ENCODE measurements around the gene AHCYL1. TPM values are rescaled to one million over a fixed set of nuclear protein-coding genes. Genes with fewer than 3 reads are reported as not detected.

AHCYL1 gene
- total and polyA plus RNA-seq, 2 of the 8 experiments (the other 6 are each of a cell fraction or from before 2014, with no cell fraction given) = 64.5 to 95.9 TPM

- Histone ChIP-seq H2AFZ (ENCODE audit: low read length) (no peak overlapping the region), H3K4me1 (replicated peaks in 1 of 4; ENCODE audit: control insufficient read depth in 3 of 4, insufficient read depth in 4 of 4, low read length in 3 of 4) (peaks cover 9 to 25% (median 19%) of the 10 kb centered on the region in 4 experiments; a peak in 6 of 7 replicates), H3K79me1 (ENCODE audit: low read depth, low read length) (no peaks in the 10 kb centered on the region; the same call in 1 of the 2 replicates), H2BK120ac (replicated peaks; ENCODE audit: low read depth, low read length) (no peak overlapping the region), H2BK5ac (ENCODE audit: low read depth, low read length) (no peak overlapping the region), H3K56ac (replicated peaks; ENCODE audit: insufficient read length, low read depth, low read length) (no peak overlapping the region), H4K8ac (ENCODE audit: extremely low read depth, insufficient read depth, low read length) (no peak overlapping the region), H3K14ac (ENCODE audit: insufficient read length) (no peak overlapping the region), H3K18ac (ENCODE audit: extremely low read depth, low read length) (no peak overlapping the region), H3K23ac (ENCODE audit: insufficient read length) (no peak overlapping the region), H3K9ac (replicated peaks in 1 of 4; ENCODE audit: extremely low read depth in 1 of 4, low read depth in 3 of 4, low read length in 3 of 4) (no peak overlapping the region), H4K91ac (replicated peaks; ENCODE audit: insufficient read length, low read length) (no peak overlapping the region), H3K4me2 (ENCODE audit: insufficient read depth in 1 of 2, low read depth in 2 of 2, low read length in 2 of 2) (no peak overlapping the region; a peak in 1 of 4 replicates), H2BK15ac (ENCODE audit: low read length) (no peak overlapping the region), H3K9me3 (ENCODE audit: insufficient read depth in 2 of 2, low read depth in 1 of 2, low read length in 1 of 2) (no peaks in the 10 kb centered on the region), H3K36me3 (ENCODE audit: control insufficient read depth in 2 of 4, insufficient read depth in 4 of 4, low read length in 3 of 4) (no peaks in the 10 kb centered on the region), H3K79me2 (ENCODE audit: control insufficient read depth in 1 of 2, insufficient read depth in 2 of 2, low read length in 2 of 2) (peaks cover 0 to 52% of the 10 kb centered on the region in 2 experiments; a peak in 2 of 4 replicates), H2BK20ac (ENCODE audit: low read length) (no peak overlapping the region), H3K4me3 (ENCODE audit: extremely low read depth in 1 of 4, insufficient read depth in 2 of 4, low read depth in 3 of 4, low read length in 4 of 4) (no peak overlapping the region), H4K5ac (ENCODE audit: insufficient read length, low read depth, low read length) (no peak overlapping the region), H3K4ac (replicated peaks; ENCODE audit: insufficient read length, low read depth, low read length) (no peak overlapping the region), H2AK5ac (ENCODE audit: low read depth, low read length) (no peak overlapping the region), H3K27me3 (replicated peaks in 1 of 4; ENCODE audit: control insufficient read depth in 3 of 4, extremely low read depth in 1 of 4, insufficient read depth in 3 of 4, low read length in 3 of 4) (no peaks in the 10 kb centered on the region), H2BK12ac (ENCODE audit: low read depth, low read length) (no peak overlapping the region), H3K23me2 (ENCODE audit: low read depth, low read length) (no peaks in the 10 kb centered on the region), H4K20me1 (replicated peaks in 1 of 2; ENCODE audit: control insufficient read depth in 1 of 2, insufficient read depth in 2 of 2, low read length in 2 of 2) (no peaks in the 10 kb centered on the region), H3K27ac (ENCODE audit: low read depth, low read length) (no peak overlapping the region)
- 92% methylated on average over 1 of the region's 1 CpG; no CpG with 5 or more reads in 1 of the 2 experiments for WGBS, 2 experiments (ENCODE audit: extremely low coverage in 1 of 2, insufficient coverage in 1 of 2, insufficient read length in 1 of 2, insufficient replicate concordance in 2 of 2, low coverage in 1 of 2, low lambda C conversion rate in 2 of 2, missing lambda C conversion rate in 1 of 2)
- no peak for TF ChIP-seq NANOG (IDR thresholded peaks at IDR 0.05; ENCODE audit: insufficient read depth, low read depth, low read length, poor library complexity, severe bottlenecking)
- TF ChIP-seq MAX (IDR thresholded peaks at IDR 0.05) = no peak
- TF ChIP-seq CTCF (IDR thresholded peaks at IDR 0.05; ENCODE audit: control extremely low read depth in 1 of 3, insufficient read depth in 1 of 3, low read depth in 1 of 3, low read length in 3 of 3) = no peak
- TF ChIP-seq CHD2 (IDR thresholded peaks at IDR 0.05; ENCODE audit: low read length) = no peak
- no peak for TF ChIP-seq SUZ12 (IDR thresholded peaks at IDR 0.05; ENCODE audit: low read length)
- TF ChIP-seq SP4 (IDR thresholded peaks at IDR 0.05; ENCODE audit: low read length) = no peak
- TF ChIP-seq SRF (IDR thresholded peaks at IDR 0.05; ENCODE audit: low read depth, low read length) = no peak
- TF ChIP-seq KDM4A (IDR thresholded peaks at IDR 0.05; ENCODE audit: low read depth, low read length, severe bottlenecking) = no peak
- CTCF ChIA-PET (ENCODE audit: partially characterized antibody) = interaction anchor here (1.2 to 1.5 kb wide), 2 partner anchors 19 to 227 kb away, joined by 3 read pairs; partner anchors contain the start of gene AHCYL1
- POLR2A ChIA-PET (ENCODE audit: partially characterized antibody) = interaction anchor here (2.3 kb wide), 1 partner anchor 18 kb away, joined by 8 read pairs; the partner anchor contains the start of gene AHCYL1
- FAIRE-seq (no peak), DNase-seq (ENCODE audit: low read depth in 1 of 2, low spot score in 2 of 2) (no peak)
Observed at GRCh38 chr1:110002695-110003094, 18.1 kb downstream of the AHCYL1 start.

Measured in H1 (cell line).